Chondrocyte (in vitro differentiated cells): ENCODE data around the gene ZBTB18. TPM values are rescaled to one million over a fixed set of nuclear protein-coding genes. Genes with fewer than 3 reads are reported as not detected.

ENCODE experiments used
- DNase-seq: peaks from one replicate; pipeline ENCODE4 v3.0.0; 2021; ENCODE audit warnings: mixed read lengths, low spot score
- H3K27ac Mint-ChIP-seq: one replicate; pipeline ENCODE4 v1.8.0; 2021; ENCODE audit warnings: mild to moderate bottlenecking, moderate library complexity, mixed read lengths; ENCODE audit not compliant: unreplicated experiment
- H3K27me3 Mint-ChIP-seq: 2 replicates; pipeline ENCODE4 v1.8.0; 2021; ENCODE audit warnings: low read depth, mixed read lengths
- H3K36me3 Mint-ChIP-seq: 2 replicates; pipeline ENCODE4 v1.8.0; 2021; ENCODE audit warnings: low read depth, mixed read lengths
- H3K4me1 Mint-ChIP-seq: 2 replicates; pipeline ENCODE4 v1.8.0; 2021; ENCODE audit warnings: low read depth, mild to moderate bottlenecking, mixed read lengths
- H3K4me3 Mint-ChIP-seq: one replicate; pipeline ENCODE4 v1.8.0; 2021; ENCODE audit warnings: mild to moderate bottlenecking, moderate library complexity, mixed read lengths; ENCODE audit not compliant: unreplicated experiment
- H3K9me3 Mint-ChIP-seq: 2 replicates; pipeline ENCODE4 v1.8.0; 2021; ENCODE audit warnings: low read depth, mixed read lengths
- CTCF ChIP-seq: fragments of 200-600 bp; sonication (generic); IDR thresholded peaks from 2 replicates; pipeline ENCODE4 v1.5.0; 2021; ENCODE audit warnings: antibody characterized with exemption, mild to moderate bottlenecking, moderate library complexity
- total RNA-seq: library from RNA; stranded (reverse); gene quantifications from 3 replicates; pipeline ENCODE4 v1.2.1, GENCODE V29; 2021

The ZBTB18 gene
- total RNA-seq, 1 donor from 2014 or later: 21.5 TPM

- Mint-ChIP-seq H3K4me1 (peaks cover 10% of the 10 kb centered on the region), H3K27ac (peak overlapping the region; percentile 3), H3K9me3 (no peaks in the 10 kb centered on the region), H3K4me3 (no peak overlapping the region), H3K27me3 (no peaks in the 10 kb centered on the region), H3K36me3 (no peaks in the 10 kb centered on the region)
- DNase-seq: no peak
- no peak for TF ChIP-seq CTCF
These were observed 24.2 kb downstream of the ZBTB18 start for GRCh38 chr1:244075247-244075722.

- no peak overlapping the region for H3K4me3 Mint-ChIP-seq
- no peak for TF ChIP-seq CTCF
- H3K9me3 Mint-ChIP-seq: no peaks in the 10 kb centered on the region
- H3K27ac Mint-ChIP-seq: no peak overlapping the region
- H3K36me3 Mint-ChIP-seq: no peaks in the 10 kb centered on the region
- H3K27me3 Mint-ChIP-seq: no peaks in the 10 kb centered on the region
- DNase-seq: no peak
- H3K4me1 Mint-ChIP-seq: peaks cover 10% of the 10 kb centered on the region
These were observed 25.7 kb downstream of the ZBTB18 start for GRCh38 chr1:244076740-244077139.

GRCh38 chr1:244077473-244078220 is 26.6 kb downstream of the ZBTB18 start:
- no peaks in the 10 kb centered on the region for H3K9me3 Mint-ChIP-seq
- H3K4me3 Mint-ChIP-seq: no peak overlapping the region
- H3K27me3 Mint-ChIP-seq: peaks cover 4% of the 10 kb centered on the region
- H3K4me1 Mint-ChIP-seq: peaks cover 10% of the 10 kb centered on the region
- DNase-seq: no peak
- TF ChIP-seq CTCF: no peak
- no peaks in the 10 kb centered on the region for H3K36me3 Mint-ChIP-seq
- no peak overlapping the region for H3K27ac Mint-ChIP-seq

GRCh38 chr1:244080343-244080929 is 29.4 kb downstream of the ZBTB18 start:
- TF ChIP-seq CTCF: no peak
- no peak for DNase-seq
- Mint-ChIP-seq H3K27me3 (peaks cover 11% of the 10 kb centered on the region), H3K9me3 (no peaks in the 10 kb centered on the region), H3K4me1 (peaks cover 2% of the 10 kb centered on the region), H3K36me3 (no peaks in the 10 kb centered on the region), H3K4me3 (no peak overlapping the region), H3K27ac (no peak overlapping the region)

GRCh38 chr1:244082969-244083368 is 31.9 kb downstream of the ZBTB18 start:
- no peak for DNase-seq
- peaks cover 9% of the 10 kb centered on the region for H3K9me3 Mint-ChIP-seq
- H3K4me1 Mint-ChIP-seq: no peaks in the 10 kb centered on the region
- peaks cover 11% of the 10 kb centered on the region for H3K27me3 Mint-ChIP-seq
- peaks cover 3% of the 10 kb centered on the region for H3K36me3 Mint-ChIP-seq
- TF ChIP-seq CTCF: no peak
- H3K4me3 Mint-ChIP-seq: no peak overlapping the region
- no peak overlapping the region for H3K27ac Mint-ChIP-seq
